GM21786 (cell line): ENCODE data around the gene UPF1.
"Not testable (repeated sequence)": the region's sequence is repeated elsewhere in the genome, so short reads cannot be mapped to it uniquely, and the experiment has no call there.

Experiments used
- ATAC-seq: cut with Tn5 transposase; IDR thresholded peaks from one replicate; pipeline ENCODE4 v1.9.1; 2021; ENCODE audit not compliant: unreplicated experiment

UPF1 gene

DNA sequence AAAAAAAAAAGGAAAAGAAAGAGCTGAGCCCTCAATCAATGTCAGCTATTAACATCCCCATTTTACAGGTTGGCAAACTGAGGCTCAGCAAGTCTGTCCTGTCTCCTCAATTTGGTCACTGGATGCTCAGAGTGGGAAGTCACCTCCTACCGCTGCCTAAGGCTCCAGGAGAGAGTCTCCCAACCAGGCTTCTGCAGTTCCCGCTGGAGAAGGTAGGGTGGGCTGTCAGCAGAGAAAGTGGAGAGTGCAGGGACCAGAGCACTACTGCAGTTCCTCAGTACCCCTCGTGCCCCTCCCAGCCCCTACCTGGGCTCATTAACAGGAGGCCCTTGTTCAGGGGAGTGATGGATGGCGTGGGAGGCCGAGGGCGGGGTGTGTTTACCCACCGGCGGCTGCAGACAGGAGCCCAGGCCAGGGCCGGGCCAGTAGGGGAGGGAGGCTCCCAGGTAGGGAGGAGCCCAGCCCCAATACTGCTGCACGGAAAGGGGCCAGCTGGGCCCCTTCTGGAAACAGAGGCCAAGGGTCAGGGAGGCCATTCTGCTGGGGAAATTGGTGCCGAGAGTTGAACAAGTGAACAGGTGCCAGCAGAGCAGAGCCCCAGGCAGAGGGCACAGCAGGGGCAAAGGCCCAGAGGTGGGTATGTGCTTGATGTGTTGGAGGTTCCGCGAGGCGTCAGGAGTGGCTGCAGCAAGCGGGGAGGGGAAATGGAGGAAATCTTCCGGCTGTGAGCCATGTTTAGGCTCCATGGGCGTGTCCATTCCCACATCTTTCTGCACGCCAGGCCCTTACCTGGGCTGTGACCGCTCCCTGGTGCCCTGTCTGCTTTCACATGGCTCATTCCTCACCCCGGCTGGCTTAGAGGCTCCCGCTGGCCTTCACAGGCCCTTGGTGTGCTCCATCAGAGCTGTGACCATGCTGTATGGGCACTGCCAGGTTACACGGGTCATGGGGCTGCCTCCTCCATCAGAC lies 33.1 kb upstream of the UPF1 start:
- ATAC-seq, result no peak

DNA sequence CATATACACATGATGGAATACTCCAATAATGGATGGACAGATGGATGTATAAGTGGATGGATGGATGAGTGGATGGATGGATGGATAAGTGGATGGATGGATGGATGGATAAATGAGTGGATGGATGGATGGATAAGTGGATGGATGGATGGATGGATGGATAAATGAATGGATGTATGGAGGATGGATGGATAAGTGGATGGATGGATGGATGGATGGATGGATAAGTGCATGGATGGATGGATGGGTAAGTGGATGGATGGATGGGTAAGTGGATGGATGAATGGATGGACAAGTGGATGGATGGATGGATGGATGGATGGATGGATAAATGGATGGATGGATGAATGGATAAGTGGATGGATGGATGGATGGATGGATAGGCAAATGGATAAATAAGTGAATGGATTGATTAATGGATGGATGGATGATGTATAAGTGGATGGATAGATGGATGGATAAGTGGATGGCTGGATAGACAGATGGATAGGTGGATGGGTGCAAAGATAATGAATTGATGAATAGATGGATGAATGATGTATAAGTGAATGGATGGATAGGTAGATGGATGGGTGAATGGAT lies 32.3 kb upstream of the UPF1 start:
- no peak for ATAC-seq

GRCh38 chr19:18800079-18800478 lies 31.7 kb upstream of the UPF1 start:
- ATAC-seq, result no peak

GRCh38 chr19:18800636-18801035 lies 31.1 kb upstream of the UPF1 start:
- no peak for ATAC-seq

DNA sequence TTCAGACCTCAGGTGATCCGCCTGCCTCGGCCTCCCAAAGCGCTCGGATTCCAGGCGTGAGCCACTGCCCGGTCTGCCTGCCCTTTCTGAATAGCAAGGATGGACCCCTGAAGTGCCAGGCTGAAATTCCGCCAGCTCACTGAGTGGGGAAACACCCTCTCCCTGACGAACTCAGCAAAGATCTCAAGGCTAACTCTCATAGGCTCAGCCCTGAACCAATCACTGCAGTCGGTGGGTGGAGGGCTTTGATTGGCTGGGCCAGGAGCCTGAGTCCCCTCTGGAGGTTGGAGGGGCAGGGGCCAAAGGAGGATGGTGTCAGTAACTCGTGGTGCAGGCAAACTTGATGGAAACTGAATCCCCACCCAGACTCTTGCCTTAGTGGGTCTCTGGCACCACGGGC lies 29.4 kb upstream of the UPF1 start:
- ATAC-seq, result no peak

DNA sequence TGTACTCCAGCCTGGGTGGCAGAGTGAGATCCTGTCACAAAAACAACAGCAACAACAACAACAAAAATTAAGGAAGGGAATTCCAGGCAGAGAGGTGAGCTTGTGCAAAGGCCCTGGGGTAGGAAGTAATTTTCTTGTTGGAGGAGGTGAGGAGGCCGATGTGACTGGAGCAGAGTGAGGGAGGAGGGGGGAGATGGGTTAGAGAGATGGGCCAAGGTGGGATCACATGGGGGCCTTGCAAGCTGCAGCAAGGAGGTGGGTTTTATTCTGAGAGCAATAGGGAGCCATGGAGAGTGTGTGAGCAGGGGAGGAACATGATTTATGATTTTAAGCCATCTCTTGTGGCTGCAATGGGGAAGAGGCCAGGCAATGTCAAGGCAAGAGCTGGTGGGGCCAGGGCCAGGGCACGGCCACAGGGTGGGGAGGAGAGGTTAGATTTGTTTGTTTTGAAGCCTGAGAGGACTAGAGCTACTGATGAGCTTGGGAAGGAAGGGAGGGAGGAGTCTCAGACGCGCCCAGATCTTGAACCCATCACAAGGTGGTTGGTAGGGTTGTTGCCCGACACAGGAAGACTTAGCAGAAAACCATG lies 28.1 kb upstream of the UPF1 start:
- ATAC-seq, result no peak

DNA sequence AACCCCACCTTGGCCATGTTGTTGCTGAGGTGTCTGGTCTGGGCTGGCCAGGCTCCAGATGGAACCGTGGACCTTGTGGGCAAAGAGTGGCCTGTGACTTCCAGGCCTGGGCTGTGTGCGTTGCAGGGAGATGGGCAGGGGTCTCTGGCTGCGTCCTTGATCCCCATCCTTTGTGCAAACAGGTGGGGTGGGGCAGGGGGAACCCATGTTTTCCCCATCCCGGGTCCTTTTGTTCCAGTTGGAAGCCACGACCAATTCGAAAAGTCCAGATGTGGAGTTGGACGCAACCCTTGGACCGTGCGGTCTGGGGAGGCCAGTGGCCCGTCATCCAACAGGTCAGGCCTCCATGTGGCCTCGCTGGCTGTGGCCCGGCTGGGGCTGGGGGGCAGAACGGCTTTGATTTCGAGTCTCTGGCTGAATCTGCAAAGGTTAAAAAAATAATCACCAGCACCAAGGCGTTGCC lies 27.6 kb upstream of the UPF1 start:
- ATAC-seq, result no peak

GRCh38 chr19:18804643-18805042 lies 27.1 kb upstream of the UPF1 start:
- no peak for ATAC-seq

- ATAC-seq, result no peak
These were observed 23.9 kb upstream of the UPF1 start for GRCh38 chr19:18807861-18808331.

DNA sequence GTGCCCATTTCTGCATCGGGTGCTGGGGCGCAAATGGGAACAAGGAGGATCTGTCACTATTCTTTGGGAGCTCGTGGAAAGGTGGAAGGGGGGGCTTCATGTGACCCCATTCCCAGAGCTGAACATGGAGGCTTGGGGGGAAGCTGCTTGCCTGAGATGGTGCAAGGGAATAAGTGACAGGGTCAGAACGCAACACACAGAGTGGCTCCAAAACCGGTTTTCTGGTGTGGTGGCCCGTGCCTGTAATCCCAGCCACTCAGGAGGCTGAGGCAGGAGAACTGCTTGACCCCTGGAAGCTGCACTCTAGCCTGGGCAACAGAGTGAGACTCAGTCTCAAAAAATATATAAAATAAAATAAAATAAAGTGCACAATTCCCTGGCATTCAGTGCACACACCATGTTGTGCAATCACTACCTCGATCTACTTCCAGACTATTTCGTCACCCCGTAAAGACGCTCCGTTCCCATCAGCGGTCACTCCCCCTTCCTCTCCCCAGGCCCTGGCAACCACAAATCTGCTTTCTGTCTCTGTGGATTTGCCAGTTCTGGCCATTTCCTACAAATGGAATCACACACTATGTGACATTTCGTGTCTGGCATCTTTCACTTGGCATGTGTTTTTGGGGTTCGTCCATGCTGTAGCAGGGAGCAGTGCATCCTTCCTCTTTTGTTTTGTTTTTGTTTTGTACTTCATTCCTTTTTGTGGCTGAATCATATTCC lies 22.4 kb upstream of the UPF1 start:
- no peak for ATAC-seq

- not testable (repeated sequence) for ATAC-seq
These were observed 20.1 kb upstream of the UPF1 start for GRCh38 chr19:18811638-18812037.

- ATAC-seq, result no peak
These were observed 17.7 kb upstream of the UPF1 start for GRCh38 chr19:18814063-18814462.

- no peak for ATAC-seq
These were observed 16.1 kb upstream of the UPF1 start for GRCh38 chr19:18815673-18816072.

- not testable (repeated sequence) for ATAC-seq
These were observed 15.1 kb upstream of the UPF1 start for GRCh38 chr19:18816645-18817044.

GRCh38 chr19:18817574-18817973 lies 14.2 kb upstream of the UPF1 start:
- ATAC-seq, result no peak

DNA sequence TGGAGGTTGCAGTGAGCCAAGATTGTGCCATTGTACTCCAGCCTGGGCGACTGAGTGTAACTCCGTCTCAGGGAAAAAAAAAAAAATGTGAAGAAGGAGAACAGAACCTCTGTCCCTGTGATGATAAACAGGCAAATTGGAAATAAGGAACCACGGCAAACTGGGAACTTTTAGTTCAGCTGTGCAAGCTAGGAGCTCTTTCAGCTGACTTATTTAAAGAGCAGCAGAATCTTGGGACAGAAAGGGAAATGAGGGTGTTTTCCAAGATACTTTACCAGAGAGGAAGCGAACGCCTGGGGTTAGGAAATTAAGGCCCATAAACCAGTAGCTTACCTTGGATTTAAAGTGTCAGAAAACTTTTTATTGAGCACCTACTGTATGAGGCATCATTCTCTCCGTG lies 3.0 kb upstream of the UPF1 start:
- ATAC-seq, result no peak

DNA sequence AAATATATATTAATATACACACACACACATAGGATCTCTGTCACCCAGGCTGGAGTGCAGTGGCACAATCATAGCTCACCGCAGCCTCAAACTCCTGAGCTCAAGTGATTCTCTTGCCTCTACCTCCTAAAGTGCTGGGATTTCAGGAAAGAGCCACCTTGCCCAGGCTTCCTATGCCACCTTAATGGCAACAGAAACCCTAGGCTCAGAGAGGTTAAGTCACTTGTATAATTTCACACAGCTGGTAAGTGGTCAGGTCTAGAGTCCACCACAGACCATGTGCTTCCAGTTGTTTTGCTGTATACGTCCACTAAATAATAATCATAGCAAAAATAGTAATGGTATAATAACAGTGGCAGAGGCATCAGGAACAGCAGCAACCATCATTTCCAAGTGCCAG lies 1.3 kb upstream of the UPF1 start:
- ATAC-seq, result no peak

- peak; percentile 16 for ATAC-seq
These were observed 764 bp downstream of the UPF1 start for GRCh38 chr19:18832306-18833140.

DNA sequence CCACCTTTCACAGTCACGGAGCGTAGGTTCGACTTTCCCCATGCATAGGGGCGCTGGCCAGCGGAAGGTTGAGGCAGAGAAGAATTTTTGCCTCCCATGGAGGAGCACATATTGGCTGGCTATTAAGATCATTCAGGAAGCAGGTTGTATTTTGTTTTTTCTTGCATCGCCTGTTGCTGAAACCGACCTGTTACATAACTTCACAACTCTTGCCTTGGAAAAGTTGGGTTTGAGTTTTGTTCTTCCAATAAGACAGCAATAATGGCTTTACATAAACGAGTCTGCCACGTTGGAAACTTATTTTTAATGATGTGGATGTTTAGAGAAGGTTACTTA lies 1.4 kb downstream of the UPF1 start:
- ATAC-seq, result no peak

DNA sequence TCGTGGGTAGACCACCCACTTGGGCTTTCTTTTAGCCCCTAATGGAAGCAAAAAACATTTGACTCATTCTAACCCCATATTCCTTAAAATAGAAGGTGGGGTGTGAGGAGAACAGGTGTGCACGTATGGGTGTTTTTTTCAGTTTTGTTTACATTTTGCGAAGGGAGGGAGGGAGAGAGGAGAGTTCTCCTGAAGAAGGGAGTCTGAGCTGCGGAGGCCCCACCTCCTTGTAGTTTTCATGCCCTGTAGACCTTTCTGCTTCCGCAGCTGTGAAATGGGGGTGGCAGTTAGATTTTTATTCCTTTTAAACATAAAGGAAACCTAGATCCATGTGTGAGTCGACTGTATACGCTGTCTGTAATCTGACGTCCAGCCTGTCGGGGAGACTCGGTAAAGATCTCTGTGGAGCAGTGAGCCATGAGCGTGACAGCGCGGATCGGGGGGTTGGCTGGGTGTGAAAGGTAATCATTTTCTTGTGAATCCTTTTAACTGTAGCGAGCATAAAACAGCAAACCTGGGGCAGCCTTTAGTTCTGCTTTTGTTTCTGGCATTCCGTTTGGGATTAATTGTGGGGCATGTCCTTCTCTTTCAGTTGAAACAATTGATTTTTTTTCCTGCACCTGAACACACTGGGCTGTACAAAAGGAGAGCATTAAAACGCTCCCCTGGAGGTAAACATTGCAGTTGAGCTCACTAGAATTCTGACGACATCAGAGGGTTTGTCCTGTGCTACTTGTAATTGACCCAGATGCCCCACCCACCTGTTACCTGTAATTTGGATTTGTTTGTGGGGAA lies 2.3 kb downstream of the UPF1 start:
- ATAC-seq, result no peak
